Neural progenitor cell (in vitro differentiated cells): Measurements from ENCODE around the gene CRIP3.

ENCODE experiments used
- EZH2phosphoT487 ChIP-seq: fragments of 200-600 bp; sonication (generic); IDR thresholded peaks from 2 replicates; pipeline ENCODE4 v1.6.1; 2017; ENCODE audit warnings: antibody characterized with exemption
- TF ChIP-seq, protein P1 (sequence below): fragments of 200-600 bp; sonication (generic); IDR thresholded peaks from 2 replicates; pipeline ENCODE4 v1.5.1; 2017; ENCODE audit warnings: antibody characterized with exemption, mild to moderate bottlenecking

DNA sequence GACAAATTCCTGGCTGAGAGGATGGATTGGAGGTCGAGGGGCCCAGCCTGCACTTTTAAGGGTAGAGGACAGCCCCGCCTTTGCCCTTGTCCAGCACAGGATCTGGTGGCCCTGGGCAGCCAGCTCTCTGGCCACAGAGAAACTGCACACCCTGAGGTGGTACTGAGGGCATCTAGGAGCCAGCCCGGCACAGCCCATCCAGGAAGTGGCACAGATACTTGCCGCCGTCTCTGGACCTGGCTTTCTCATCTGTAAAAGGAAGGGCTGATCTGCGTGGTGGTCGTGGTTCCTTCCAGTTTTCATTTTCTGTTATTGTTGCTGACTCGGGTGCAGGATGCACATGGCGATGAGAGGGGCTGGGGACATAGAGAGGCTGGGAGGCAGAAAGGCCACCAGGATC, 26.6 kb downstream of the CRIP3 start:
- TF ChIP-seq, protein P1, sequence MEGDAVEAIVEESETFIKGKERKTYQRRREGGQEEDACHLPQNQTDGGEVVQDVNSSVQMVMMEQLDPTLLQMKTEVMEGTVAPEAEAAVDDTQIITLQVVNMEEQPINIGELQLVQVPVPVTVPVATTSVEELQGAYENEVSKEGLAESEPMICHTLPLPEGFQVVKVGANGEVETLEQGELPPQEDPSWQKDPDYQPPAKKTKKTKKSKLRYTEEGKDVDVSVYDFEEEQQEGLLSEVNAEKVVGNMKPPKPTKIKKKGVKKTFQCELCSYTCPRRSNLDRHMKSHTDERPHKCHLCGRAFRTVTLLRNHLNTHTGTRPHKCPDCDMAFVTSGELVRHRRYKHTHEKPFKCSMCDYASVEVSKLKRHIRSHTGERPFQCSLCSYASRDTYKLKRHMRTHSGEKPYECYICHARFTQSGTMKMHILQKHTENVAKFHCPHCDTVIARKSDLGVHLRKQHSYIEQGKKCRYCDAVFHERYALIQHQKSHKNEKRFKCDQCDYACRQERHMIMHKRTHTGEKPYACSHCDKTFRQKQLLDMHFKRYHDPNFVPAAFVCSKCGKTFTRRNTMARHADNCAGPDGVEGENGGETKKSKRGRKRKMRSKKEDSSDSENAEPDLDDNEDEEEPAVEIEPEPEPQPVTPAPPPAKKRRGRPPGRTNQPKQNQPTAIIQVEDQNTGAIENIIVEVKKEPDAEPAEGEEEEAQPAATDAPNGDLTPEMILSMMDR: no peak
- no peak for TF ChIP-seq EZH2phosphoT487
